ENCODE results near the gene C19orf44. TPM values are rescaled to one million over a fixed set of nuclear protein-coding genes. Genes with fewer than 3 reads are reported as not detected.
"Not testable (repeated sequence)": the region's sequence is repeated elsewhere in the genome, so short reads cannot be mapped to it uniquely, and the experiment has no call there.

Gene C19orf44
- total RNA-seq, 1 experiment from 2014 or later = 5.3 TPM

DNA sequence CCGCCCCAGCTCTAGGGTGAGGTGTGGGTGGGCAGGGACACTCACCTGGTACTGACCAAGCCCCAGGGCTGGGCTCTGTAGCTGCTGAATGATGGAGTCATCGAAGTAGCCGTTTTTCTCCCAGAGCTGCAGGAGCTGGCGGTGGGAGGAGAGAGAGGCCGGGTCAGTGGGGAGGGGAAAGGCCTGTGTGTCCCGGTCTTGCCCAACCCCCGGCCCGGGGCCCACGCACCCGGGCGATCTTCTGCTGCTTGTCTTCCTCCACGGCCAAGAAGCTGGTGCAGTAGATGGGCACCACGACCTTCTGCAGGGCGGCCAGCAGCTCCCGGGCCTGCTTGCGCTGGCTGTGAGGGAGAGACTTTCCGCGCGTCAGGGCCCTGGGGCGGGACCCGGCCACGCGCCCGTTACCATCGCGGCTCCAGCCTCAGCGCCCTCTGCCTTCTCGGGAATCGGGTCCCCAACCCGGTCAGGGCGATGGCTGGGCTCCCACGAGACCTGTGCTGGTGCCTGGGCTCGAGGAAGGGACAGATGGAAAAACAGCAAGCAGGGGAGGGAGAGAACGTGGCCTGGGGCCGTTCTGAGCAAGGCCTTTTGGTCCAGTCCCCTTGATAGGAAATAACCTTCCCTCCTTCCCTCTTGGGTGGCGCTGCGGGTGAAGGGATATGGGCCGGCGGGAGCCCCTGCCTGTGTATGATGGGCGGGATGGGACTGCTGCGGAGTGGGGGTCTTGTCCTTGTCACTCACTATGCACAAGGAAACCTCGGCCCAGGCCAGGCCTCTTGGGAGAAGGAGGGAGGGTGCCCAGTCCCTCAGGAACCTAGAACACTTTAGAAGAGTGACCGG is 34.6 kb downstream of the C19orf44 start:
- H3K27ac ChIP-seq = no peak overlapping the region
- H3K4me1 ChIP-seq = no peaks in the 10 kb centered on the region
- no peak for DNase-seq
- H3K36me3 ChIP-seq = peaks cover 94% of the 10 kb centered on the region
- no peaks in the 10 kb centered on the region for H3K27me3 ChIP-seq
- no peaks in the 10 kb centered on the region for H3K9me3 ChIP-seq (replicated peaks)
- H3K4me3 ChIP-seq = no peak overlapping the region

DNA sequence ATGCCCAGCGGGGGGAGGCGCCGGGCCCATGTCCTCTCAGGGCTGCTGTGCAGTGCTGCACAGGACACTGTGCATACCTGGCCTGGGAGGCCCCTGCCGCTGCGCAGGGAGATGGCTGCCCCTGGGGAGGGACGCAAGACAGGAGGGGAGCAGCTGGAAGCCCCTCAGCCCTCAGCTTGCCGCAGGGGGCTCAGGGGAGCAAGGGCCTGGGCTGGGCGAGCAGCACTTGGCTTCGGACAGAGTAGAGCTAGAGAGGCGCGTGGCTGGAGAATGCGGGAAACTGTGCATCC is 35.1 kb downstream of the C19orf44 start:
- Histone ChIP-seq H3K36me3 (peaks cover 93% of the 10 kb centered on the region), H3K27ac (no peak overlapping the region), H3K27me3 (no peaks in the 10 kb centered on the region), H3K4me3 (no peak overlapping the region), H3K9me3 (replicated peaks) (no peaks in the 10 kb centered on the region), H3K4me1 (no peaks in the 10 kb centered on the region)
- DNase-seq = no peak

DNA sequence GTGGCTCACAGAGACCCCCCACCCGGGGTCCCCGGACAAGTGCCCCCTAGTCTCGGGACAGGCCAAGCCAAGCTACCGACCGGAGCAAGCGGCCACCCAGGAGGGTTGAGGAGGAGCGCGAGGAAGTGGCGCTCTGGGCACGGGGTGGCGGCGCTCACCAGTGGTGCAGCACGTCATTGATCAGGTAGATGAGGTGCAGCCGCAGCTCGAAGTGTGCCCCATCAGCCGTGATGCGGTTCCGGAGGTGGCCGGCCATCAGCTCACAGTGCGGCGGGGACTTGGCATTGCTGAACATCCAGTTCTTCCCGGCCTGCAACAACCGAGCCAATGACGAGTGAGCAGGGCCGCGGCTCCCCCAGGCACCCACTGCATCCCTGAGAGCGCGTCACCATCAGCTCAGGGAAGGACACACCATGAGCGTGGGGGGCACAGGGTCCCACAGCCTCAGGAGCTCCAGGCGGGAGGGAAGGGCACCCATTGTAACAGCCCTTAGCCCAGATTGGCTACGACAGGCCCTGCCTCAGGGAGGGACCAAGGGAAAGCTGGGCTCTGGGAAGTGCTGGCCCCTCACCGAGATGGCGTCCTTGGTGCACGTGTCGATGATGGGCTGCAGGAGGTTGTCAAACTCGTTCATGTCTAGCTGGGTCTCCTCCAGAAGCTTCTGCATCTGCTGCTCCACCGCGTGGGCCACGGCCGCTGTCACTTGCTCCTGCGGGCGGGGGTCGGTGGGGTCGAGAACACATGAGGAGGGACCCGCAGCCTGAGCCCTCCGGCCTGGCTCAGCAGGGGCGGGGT is 36.4 kb downstream of the C19orf44 start:
- Histone ChIP-seq H3K27ac (no peak overlapping the region), H3K27me3 (no peaks in the 10 kb centered on the region), H3K9me3 (replicated peaks) (no peaks in the 10 kb centered on the region), H3K4me1 (no peaks in the 10 kb centered on the region), H3K4me3 (no peak overlapping the region), H3K36me3 (peaks cover 93% of the 10 kb centered on the region)
- no peak for DNase-seq

DNA sequence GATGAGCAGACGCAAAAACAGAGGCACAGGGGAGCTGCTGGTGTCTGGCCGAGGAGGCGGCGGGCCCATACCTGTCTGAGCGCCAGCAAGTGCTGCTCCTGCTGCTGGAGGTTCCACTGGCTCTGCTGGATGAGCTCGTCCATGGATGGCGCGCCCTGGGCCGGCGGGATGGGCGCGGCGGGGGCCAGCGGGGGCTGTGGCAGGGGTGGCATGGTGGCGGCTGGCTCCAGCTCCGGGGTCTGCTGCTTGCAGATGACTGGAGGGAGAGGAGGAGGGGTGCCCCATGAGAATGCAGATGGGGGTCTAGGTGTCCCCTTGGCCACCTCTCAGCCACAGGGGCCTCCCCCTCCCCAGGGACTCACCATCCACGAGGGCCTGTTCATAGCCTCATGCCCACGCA is 39.2 kb downstream of the C19orf44 start:
- no peaks in the 10 kb centered on the region for H3K9me3 ChIP-seq (replicated peaks)
- no peaks in the 10 kb centered on the region for H3K4me1 ChIP-seq
- H3K27ac ChIP-seq = no peak overlapping the region
- no peaks in the 10 kb centered on the region for H3K27me3 ChIP-seq
- H3K36me3 ChIP-seq = peaks cover 88% of the 10 kb centered on the region
- no peak overlapping the region for H3K4me3 ChIP-seq
- no peak for DNase-seq

DNA sequence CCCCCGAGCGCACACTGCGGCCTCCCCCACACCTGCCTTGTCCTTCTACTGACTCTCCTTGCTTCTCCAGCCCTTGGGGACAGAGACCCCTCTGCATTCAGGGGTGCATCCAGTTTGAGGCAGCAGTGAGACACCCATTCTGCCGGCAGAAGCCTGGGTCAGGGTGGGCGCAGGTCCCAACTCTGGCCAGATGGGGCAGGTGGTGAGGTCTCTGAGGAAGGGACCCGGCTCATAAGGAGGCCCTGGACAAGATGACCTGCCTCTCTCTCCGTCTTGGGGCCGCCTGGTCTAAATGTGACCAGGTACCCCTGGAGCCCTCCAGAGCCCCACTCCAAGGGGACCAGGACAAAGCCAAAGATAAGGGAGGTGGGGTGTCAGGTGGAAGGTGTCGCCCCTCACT is 39.9 kb downstream of the C19orf44 start:
- Histone ChIP-seq H3K27me3 (no peaks in the 10 kb centered on the region), H3K27ac (no peak overlapping the region), H3K4me3 (no peak overlapping the region), H3K4me1 (no peaks in the 10 kb centered on the region), H3K36me3 (peaks cover 86% of the 10 kb centered on the region), H3K9me3 (replicated peaks) (no peaks in the 10 kb centered on the region)
- DNase-seq = no peak

DNA sequence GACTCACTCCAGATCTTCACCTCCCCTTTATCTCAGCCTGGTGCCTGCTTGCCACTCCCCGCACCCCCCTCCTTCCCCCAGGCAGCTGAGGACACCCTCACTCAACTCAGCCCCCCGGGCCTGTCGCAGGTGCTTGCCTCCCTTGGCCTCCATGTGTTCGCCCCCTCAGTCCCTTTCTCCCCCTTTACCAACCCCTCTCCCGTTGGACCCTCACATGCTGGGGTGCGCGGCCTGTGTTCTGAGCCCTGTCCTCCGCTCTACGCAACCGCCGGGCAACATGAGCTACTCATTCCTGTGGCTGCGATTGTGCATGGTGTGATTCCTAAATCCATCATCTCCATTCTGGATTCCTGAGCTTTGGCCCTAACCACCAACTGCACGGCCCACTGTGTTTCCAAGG is 40.9 kb downstream of the C19orf44 start:
- no peak for DNase-seq
- no peaks in the 10 kb centered on the region for H3K4me1 ChIP-seq
- H3K27ac ChIP-seq = no peak overlapping the region
- H3K27me3 ChIP-seq = no peaks in the 10 kb centered on the region
- no peaks in the 10 kb centered on the region for H3K9me3 ChIP-seq (replicated peaks)
- no peak overlapping the region for H3K4me3 ChIP-seq
- peaks cover 77% of the 10 kb centered on the region for H3K36me3 ChIP-seq

DNA sequence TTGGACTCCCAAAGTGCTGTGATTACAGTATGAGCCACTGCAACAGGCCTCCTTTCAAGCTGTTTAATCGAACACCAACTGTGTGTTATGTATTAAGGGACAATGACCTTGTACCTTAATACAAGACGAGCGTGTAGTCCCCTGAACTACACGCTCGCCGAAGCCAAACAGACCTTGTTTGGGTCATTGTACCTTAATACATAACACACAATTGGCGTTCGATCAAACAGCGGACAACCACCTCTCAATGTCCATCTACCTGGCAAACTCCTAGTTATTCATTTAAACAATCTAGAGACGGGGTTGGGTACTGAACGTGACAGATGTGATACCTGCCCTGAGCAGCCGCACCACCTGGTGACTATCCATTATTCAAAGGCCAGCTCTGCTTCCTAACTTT is 44.8 kb downstream of the C19orf44 start:
- Histone ChIP-seq H3K27ac (no peak overlapping the region), H3K9me3 (replicated peaks) (no peaks in the 10 kb centered on the region), H3K4me3 (peak overlapping the region; percentile 96), H3K4me1 (no peaks in the 10 kb centered on the region), H3K27me3 (no peaks in the 10 kb centered on the region), H3K36me3 (peaks cover 44% of the 10 kb centered on the region)
- DNase-seq = no peak

DNA sequence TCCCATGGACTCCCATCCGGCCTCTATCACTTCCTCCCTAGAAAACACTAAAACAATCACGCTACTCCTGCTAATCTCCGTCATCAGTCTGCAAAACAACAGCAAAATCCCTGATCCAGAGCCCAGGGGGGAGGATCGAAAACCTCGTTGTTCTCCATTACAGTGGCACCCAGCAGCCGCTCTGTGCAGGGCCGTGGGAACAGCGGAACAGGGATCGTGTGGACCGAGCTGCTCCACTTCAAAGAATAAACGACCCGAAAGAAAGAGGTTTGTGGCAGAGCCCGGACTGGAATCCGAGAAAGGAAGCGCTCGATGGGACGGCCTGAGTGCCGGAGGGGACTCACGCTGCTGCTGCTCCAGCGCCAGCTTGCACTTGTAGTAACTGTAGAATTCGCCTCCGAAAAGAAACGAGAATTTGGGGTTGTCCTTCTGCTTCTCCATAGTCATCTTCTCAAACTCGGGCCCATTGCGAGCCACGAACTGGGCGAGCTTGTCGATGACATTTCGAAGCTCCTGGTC is 45.4 kb downstream of the C19orf44 start:
- Histone ChIP-seq H3K9me3 (replicated peaks) (no peaks in the 10 kb centered on the region), H3K27me3 (no peaks in the 10 kb centered on the region), H3K36me3 (peaks cover 39% of the 10 kb centered on the region), H3K4me3 (peak overlapping the region; percentile 96), H3K27ac (peak overlapping the region; percentile 82), H3K4me1 (no peaks in the 10 kb centered on the region)
- peak in 1 of 2 experiments; percentile 26 for DNase-seq

DNA sequence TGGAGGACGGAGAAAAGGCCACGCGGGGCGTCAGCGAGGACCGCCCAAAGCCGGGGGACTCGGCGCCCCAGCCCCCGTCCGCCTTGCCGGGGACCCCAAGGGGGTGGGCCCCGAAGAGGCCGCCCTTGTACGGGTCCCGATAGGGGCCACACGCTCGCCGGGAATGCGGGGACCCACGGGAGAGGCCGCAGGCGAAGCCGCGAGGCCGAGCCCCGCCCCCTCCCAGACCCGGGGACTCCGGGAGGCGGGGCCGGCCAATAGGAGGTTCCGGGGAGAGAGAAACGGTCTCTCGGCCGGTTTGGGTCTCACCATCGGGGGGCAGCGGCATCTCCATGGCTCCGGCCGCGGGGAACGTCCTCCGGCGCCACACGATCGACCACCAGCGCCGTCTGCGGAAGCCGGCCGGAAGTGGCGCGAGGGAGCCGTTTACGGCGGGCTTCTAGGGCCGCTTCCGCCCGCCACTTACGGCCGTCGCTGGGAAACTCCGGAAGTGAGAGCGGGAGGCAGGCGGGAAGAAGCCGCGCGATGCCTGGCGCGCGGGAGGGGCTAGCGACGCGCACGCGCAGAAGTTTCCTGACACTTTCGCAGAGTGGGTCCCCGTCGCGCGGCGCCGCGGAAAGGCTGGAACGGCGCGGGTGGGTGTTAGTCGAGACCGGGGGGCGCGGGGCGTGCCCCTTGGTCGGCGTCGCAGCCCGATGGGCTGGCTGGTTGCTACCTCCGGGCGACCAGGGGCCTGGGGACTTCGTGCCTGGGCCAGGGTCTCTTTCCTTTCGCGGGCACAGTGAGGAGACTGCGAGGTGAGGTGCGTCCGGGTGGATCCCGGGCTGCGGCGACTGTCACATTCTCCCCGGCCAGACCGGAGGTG is 46.1 kb downstream of the C19orf44 start, which contains the start of gene CHERP:
Gene CHERP (minus strand): TSS at position 393 of the 865 bp plus-strand sequence. CDS start 59 bp downstream, at position 334.
- Histone ChIP-seq H3K9me3 (replicated peaks) (no peaks in the 10 kb centered on the region), H3K27me3 (no peaks in the 10 kb centered on the region), H3K36me3 (peaks cover 32% of the 10 kb centered on the region), H3K4me1 (no peaks in the 10 kb centered on the region), H3K4me3 (peak within 1 kb of the TSS; percentile 96), H3K27ac (peak within 1 kb of the TSS; percentile 82)
- DNase-seq = peak; percentile 95 to 97

DNA sequence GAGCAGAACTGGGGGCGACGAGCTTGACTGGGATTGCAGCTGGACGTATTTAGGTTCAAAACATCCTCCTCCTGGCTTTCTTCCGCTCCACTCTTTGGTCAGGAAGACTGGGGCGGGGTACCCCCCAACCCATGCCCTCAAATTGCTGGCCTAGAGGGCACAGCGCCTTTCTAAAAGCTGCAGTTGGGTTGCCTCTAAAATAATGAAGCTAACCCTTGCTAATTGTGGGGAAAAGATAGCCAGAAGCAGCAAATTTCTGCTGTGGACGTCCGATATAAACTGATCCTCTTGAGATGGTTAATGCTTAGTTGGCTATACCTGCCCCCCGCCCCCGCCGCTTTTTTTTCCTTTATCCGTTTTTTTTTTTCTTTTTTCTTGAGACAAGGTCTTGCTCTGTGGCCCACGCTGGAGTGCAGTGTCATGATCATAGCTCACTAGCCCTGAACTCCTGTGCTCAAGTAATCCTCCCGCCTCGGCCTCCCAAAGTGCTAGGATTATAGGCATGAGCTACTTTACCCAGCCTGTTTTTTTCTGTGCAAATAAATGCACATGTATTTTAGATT is 46.8 kb downstream of the C19orf44 start:
- no peaks in the 10 kb centered on the region for H3K4me1 ChIP-seq
- H3K27me3 ChIP-seq = no peaks in the 10 kb centered on the region
- DNase-seq = peak in 1 of 2 experiments; percentile 28
- peaks cover 25% of the 10 kb centered on the region for H3K36me3 ChIP-seq
- H3K27ac ChIP-seq = peak overlapping the region; percentile 82
- H3K9me3 ChIP-seq (replicated peaks) = no peaks in the 10 kb centered on the region
- peak overlapping the region; percentile 96 for H3K4me3 ChIP-seq

DNA sequence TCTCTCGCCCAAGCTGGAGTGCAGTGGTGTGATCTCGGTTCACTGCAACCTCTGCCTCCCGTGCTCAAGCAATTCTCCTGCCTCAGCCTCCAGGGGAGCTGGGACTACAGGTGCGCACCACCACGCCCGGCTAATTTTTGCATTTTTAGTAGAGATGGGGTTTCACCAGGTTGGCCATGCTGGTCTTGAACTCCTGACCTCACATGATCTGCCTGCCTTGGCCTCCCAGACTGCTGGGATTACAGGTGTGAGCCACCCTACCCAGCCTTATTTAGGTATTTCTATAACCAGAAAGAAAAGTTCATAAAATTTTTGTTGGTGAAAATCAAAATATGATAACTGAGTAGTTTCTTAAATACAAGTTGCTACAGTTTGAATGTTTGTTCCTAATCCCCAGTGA is 47.5 kb downstream of the C19orf44 start:
- H3K4me3 ChIP-seq = peak overlapping the region; percentile 96
- DNase-seq; H3K4me1 ChIP-seq; H3K27ac ChIP-seq; H3K27me3 ChIP-seq; H3K9me3 ChIP-seq (replicated peaks): not testable (repeated sequence)
- peaks cover 20% of the 10 kb centered on the region for H3K36me3 ChIP-seq

DNA sequence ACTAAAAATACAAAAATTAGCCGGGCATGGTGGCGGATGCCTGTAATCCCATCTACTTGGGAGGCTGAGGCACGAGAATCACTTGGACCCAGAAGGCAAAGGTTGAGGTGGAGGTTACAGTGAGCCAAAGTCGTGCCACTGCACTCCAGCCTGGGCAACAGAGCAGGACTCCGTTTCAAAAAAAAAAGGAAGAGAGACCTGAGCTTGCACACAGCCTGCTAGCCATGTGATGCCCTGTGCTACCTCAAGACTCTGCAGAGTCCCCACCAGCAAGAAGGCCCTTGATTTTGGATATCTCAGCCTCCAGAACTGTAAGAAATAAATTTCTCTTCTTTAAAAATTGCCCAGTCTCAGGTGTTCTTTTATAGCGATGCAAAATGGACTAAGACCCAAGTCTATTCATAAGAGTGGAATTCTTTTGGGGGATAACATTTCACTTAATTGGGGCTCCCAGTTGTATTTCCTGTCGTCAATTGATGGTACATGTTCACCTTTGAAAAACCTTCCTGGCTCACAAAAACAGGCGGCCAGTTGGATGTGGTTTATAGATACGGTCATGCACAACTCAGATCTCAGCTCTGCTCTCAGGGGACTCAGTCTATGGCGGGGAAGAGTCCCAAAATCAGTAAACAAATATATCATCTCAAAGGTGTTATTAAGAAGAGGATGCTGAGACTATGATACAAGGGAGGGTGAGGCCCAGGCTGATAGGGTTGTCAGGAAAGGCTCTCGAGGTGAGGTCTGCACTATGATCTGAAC is 48.5 kb downstream of the C19orf44 start:
- DNase-seq = no peak
- H3K9me3 ChIP-seq (replicated peaks) = no peaks in the 10 kb centered on the region
- H3K27me3 ChIP-seq = no peaks in the 10 kb centered on the region
- no peak overlapping the region for H3K4me3 ChIP-seq
- no peaks in the 10 kb centered on the region for H3K4me1 ChIP-seq
- H3K27ac ChIP-seq = no peak overlapping the region
- peaks cover 14% of the 10 kb centered on the region for H3K36me3 ChIP-seq

DNA sequence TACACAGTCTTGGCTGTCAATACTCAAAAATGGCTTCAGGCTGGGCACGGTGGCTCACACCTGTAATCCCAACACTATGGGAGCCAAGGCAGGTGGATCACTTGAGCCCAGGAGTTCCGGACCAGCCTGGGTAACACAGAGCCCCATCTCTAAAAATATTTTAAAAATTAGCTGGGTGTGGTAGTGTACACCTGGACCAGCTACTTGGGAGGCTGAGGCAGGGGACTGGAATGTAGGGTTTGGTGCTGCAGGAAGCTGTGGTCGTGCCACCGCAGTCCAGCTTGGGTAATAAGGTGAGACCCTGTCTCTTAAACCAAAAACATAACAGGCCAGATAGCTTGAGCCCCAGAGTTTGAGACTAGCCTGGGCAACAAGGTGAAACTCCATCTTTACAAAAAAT is 52.8 kb downstream of the C19orf44 start:
- H3K27ac ChIP-seq = no peak overlapping the region
- H3K27me3 ChIP-seq = no peaks in the 10 kb centered on the region
- H3K4me1 ChIP-seq = no peaks in the 10 kb centered on the region
- H3K9me3 ChIP-seq (replicated peaks) = no peaks in the 10 kb centered on the region
- no peak overlapping the region for H3K4me3 ChIP-seq
- peaks cover 17% of the 10 kb centered on the region for H3K36me3 ChIP-seq
- DNase-seq = no peak

DNA sequence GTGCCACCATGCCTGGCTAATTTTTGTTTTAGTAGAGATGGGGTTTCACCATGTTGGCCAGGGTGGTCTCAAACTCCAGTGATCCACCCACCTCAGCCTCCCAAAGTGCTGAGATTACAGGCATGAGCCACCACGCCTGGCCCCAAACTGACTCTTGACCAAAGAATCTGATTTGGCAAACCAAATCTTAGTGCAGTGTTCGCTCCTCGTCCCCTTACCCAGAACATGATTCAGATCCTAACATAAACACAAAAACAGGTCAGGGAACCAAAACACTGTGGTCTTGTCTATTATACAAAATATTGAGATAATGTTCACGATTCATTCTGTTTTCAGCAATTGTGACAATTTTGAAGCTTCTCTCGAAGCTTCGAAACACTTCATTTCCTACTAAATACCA is 55.7 kb downstream of the C19orf44 start:
- H3K4me1 ChIP-seq; H3K27ac ChIP-seq; H3K4me3 ChIP-seq; H3K27me3 ChIP-seq; H3K9me3 ChIP-seq (replicated peaks); DNase-seq: not testable (repeated sequence)
- peaks cover 22% of the 10 kb centered on the region for H3K36me3 ChIP-seq

Data from SJCRH30 (cell line).